OCI-M1 (cell line): Measurements from ENCODE around the gene PFDN2.

ENCODE experiments used
- DNase-seq: peaks from one replicate; lab custom pipeline; 2025; lab: John Stamatoyannopoulos, UW

PFDN2 gene

DNA sequence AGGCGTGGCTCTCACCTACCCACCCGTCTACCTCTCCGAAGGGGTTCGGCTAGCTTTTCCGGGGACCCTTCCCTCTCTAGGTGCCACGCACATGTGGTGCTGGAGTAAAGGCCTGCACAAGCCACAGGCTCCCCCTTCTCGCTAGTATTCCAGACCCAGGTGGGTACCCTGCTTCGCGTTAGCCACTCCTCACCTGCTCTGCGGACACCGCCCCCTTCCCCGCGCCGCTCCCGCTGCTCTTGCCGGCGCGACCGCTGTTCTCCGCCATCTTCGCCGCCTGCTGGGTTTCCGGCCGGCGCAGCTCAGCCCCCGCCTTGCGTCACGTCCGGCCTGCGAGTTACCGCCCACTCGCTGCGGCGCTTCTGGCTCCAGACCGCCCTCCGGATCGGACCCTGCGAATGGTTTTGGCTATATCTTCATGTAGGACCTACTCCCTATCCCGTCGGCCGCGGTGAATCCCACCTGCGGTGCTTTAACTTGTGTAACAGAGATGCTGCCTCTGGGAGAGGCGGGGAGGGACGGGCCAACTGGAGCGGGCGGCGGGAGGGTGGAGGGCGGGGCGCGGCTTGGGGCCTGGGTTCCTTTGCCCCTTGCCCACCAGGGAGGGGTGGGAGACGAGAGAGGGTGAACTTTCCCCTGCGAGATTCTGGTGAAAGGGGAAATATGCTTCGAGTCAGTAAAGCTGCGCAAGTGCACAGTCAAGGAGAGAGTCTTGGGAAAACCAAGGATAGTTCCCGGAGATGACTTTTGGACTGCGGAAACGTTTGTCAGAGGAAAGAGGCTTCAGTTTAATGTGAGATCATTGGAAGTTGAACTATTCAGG is at the start of gene PFDN2, which contains the start of gene NIT1:
Gene PFDN2, minus strand, starts transcription at position 279 of the 823 bp plus-strand sequence. Its CDS starts 11 bp downstream, at position 268.
Gene NIT1, plus strand, starts transcription at position 347 of the 823 bp plus-strand sequence. Its CDS starts 72 bp downstream, at position 419.
- peak; percentile 93 for DNase-seq

GRCh38 chr1:161166669-161167548 is 49.1 kb upstream of the PFDN2 start:
- peak; percentile 84 for DNase-seq

- peak; percentile 100 for DNase-seq
Measured at GRCh38 chr1:161165742-161166668, 48.2 kb upstream of the PFDN2 start, which contains the start of gene PPOX. Gene PPOX, plus strand, starts transcription at chr1:161166426. Its CDS starts 422 bp downstream, at chr1:161166848.

DNA sequence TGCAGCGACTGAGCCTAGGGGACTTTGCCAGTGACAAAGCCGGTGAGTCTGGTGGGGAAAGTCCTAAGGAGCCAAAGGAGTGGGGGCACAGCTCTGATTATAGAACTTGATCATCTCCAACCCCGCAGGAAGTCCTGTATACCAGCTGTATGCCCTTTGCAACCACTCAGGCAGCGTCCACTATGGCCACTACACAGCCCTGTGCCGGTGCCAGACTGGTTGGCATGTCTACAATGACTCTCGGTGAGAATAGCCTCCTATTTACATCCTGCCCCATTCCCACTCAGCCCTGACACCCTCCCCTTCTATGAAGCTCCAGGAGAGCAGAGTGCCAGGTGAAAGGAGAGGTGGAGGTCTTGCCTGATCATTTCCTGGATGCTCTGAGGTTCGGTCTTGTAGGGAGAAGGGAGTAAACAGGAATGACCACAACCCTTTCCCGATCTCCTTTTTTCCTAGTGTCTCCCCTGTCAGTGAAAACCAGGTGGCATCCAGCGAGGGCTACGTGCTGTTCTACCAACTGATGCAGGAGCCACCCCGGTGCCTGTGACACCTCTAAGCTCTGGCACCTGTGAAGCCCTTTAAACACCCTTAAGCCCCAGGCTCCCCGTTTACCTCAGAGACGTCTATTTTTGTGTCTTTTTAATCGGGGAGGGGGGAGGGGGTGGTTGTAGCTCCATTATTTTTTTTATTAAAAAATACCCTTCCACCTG is 47.2 kb upstream of the PFDN2 start:
- no peak for DNase-seq

DNA sequence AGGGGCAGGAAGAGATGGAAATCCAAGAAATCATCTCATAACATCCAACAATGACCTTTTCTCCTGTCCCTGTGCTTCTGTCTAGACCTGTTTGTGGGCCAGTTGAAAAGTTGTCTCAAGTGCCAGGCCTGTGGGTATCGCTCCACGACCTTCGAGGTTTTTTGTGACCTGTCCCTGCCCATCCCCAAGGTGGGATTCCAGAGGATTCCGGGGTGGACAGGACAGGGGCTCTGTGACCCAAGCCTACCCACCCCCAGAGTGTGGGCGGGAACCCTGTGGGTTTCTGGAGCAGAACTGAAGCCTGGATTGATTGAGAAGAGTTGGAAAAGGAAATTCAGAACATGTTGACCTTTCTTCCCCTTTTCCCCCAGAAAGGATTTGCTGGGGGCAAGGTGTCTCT is 46.0 kb upstream of the PFDN2 start:
- no peak for DNase-seq

- no peak for DNase-seq
Measured at GRCh38 chr1:161162806-161163205, 45.0 kb upstream of the PFDN2 start.

GRCh38 chr1:161162052-161162451 is 44.2 kb upstream of the PFDN2 start:
- DNase-seq: no peak

GRCh38 chr1:161161652-161162051 is 43.8 kb upstream of the PFDN2 start:
- DNase-seq: no peak

DNA sequence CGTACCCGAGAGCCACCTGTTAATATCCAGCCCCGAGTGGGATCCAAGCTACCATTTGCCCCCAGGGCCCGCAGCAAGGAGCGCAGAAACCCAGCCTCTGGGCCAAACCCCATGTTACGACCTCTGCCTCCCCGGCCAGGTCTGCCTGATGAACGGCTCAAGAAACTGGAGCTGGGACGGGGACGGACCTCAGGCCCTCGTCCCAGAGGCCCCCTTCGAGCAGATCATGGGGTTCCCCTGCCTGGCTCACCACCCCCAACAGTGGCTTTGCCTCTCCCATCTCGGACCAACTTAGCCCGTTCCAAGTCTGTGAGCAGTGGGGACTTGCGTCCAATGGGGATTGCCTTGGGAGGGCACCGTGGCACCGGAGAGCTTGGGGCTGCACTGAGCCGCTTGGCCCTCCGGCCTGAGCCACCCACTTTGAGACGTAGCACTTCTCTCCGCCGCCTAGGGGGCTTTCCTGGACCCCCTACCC is 42.9 kb upstream of the PFDN2 start:
- no peak for DNase-seq

GRCh38 chr1:161159913-161160243 is 42.0 kb upstream of the PFDN2 start:
- no peak for DNase-seq

DNA sequence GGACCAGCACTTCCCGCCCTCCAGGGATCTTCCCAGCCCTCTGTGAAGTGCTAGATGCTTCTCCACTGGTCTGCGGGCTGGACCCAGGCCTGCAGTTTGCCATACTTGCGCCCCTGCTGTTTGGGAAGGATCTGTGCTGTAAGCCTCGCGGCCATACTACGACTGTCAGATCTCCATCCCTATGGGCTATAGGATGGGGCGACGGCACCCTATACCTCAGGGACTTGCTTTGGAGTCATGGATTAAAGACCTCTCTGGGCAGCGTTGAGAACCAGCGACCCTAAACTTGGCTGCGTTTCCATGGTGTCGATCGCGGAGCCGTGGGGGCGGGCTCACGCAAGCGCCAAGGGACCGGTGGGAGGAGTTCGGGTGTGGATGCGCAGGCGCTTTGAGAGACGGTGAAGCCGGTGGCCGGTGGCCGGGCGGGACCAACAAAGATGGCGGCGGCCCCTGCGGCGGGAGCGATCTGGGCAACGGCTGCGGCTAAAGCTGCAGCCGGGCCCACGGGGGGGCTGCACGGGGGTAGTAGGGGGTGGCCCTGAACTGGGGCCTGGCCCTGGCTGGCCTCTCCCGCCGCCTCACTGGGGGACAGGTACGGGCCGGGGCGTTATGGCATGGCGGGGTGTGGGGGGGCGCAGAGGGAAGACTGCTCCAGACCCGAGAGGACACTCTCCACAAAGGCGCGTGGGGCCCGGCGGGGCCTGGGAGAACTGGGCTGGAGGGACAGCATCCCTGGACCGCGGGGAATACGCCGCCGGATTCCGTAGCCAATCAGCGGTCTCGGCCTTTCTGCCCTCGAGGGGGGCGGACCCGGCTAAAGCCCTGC is 41.5 kb upstream of the PFDN2 start, which contains the start of gene USP21:
Gene USP21, plus strand, starts transcription at position 414 of the 826 bp plus-strand sequence. CDS start 1,141 bp downstream, outside the sequence.
- peak; percentile 96 for DNase-seq

- DNase-seq: peak; percentile 61
Measured at GRCh38 chr1:161158316-161159010, 40.6 kb upstream of the PFDN2 start.

GRCh38 chr1:161157867-161158266 is 40.0 kb upstream of the PFDN2 start:
- DNase-seq: no peak

- peak; percentile 95 for DNase-seq
Measured at GRCh38 chr1:161153682-161154337, 36.0 kb upstream of the PFDN2 start, which contains the start of gene UFC1. Gene UFC1, plus strand, starts transcription at chr1:161153978. Its CDS starts 20 bp downstream, at chr1:161153998.

DNA sequence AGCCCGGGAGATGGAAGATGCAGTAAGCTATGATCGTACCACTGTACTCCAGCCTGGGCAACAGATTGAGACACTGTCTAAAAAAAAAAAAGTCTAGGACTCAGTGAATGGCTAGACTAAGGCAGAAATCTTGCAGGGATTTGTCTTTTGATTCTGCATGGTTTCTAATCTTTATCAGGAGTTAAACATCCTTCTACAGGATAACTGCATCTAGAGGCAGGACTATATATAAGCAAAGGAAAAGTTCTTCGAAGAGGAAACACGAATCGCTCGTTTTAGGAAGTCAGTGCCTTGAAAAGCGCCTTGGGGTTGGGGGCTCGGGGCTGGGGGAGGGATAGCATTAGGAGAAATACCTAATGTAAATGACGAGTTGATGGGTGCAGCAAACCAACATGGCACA is 35.3 kb upstream of the PFDN2 start:
- DNase-seq: no peak

DNA sequence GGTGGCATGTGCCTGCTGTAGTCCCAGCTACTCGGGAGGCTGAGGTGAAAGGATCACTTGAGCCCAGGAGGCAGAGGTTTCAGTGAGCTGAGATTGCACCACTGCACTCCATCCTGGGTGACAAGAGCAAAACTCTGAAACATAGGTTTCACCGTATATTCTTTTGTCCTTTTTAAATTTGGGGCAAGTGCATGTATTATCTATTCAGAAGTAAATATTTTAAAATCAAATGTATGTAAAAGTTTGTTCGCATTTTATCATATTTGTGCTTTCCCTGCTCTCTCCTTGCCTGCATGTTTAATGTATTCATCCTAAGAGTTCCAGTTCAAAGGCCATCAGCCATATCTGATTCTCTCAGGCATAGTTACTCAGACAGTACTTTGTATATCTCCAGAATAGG is 28.0 kb upstream of the PFDN2 start:
- no peak for DNase-seq

GRCh38 chr1:161140755-161141400 is 23.0 kb upstream of the PFDN2 start:
- DNase-seq: no peak

DNA sequence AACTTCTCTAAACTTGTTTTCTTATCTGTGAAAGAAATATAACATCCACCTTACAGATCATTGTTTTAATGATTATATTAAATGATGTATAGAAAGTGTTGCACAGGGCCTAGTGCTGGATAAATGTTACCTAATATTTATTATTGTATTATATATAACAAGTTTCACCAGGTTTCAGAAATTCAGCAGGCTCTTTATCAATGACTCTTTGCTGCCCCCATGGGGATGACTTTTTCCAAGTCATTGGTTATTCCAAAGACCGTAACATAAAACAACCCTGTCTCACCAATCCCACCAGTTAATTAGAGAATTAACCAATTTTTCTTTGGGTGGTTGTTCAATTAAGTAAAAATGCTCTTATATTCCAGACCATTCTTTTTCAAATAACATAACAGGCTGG is 21.9 kb upstream of the PFDN2 start:
- peak; percentile 80 for DNase-seq
